Uterine smooth muscle cell (primary cell): ENCODE data around the gene CALML6. TPM values are rescaled to one million over a fixed set of nuclear protein-coding genes. Genes with fewer than 3 reads are reported as not detected.

ENCODE experiments used
- total RNA-seq: library from RNA; depleted of rRNA; stranded (reverse); fragments of >200 nt; gene quantifications from 2 replicates; pipeline ENCODE4 v1.2.3, GENCODE V29; 2014

CALML6 gene, protein sequence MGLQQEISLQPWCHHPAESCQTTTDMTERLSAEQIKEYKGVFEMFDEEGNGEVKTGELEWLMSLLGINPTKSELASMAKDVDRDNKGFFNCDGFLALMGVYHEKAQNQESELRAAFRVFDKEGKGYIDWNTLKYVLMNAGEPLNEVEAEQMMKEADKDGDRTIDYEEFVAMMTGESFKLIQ
- total RNA-seq = 0.22 and 0.25 TPM in 2 replicates

DNA sequence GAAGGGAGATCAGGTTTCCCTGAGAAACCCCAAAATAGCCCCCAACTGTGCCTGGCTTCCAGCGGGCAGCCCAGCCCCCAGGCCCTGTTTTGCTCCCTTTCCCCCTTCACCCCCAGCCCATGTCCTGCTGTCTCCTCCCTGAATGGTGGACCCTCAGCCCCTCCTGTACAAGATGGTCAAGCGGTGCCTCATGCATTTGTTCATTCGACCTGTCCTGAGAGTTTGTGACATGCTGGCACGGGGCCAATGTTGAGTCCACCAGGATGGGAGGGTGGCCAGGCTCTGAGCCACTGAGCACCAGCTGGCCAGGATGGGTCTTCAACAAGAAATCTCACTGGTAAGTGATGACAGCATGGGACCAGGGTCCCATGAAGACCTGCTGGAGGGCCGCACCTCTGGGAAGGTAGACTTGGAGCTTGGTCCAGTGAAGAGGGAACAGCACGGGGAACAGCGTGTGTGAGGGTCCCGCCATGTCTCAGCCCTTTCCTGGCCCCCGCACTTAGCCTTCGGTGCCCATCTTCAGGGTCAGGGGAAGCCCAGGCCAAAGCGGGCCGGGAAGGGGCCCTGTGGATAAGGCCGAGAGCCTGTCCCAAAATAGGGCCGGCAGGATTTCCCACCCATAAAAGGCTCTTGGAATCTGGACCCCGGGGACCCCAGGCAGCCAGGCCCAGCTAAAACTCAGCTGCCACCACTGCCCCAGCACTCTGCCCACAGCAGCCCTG lies at the start of gene CALML6:
TSS of gene CALML6 (plus strand) at position 290 of the 722 bp plus-strand sequence. CDS start at position 311, 21 bp downstream.

DNA sequence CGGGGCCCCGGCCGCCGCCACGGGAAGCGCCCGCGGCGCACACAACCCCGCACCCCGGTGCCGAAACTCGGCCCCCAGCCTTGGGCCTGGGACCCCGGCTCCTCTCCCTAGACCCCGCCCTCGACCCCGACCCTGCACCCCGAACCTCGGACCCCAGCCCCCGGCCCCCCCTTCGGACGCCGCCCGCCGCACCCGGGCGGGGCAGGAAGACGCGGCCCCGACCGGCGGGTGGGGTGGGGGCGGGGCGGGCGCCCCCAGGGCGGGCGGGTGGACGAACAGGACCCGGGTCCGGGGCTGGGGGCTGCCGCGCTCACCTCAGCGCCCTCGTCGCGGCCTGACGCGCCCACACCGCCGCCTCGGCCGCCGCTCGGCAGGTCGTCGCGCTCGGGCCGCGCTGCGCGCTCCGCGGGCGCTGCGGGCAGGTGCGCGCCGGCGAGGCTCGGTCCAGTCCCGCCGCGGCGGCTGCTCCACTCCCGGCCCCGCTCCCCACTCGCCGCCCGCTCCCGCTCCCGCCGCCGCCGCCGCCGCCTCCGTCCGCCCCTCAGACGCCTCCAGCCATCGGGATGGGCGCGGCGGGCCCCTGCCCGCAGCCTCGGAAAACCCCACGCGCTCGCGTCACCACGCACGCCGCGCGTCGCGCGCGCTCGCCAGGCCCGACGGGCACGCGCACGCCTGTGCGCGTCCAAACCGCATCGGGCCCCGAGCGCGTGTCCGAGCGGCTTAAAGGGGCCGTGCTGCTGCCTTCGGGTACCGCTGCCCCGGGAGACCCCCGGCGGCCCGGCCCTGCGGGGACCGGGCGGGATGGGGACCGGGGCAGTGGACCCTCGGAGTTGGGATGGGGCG lies 24.3 kb upstream of the CALML6 start, which contains the start of gene GNB1:
TSS of gene GNB1 (minus strand) at position 582 of the 843 bp plus-strand sequence. CDS start 65,634 bp downstream, outside the sequence.

DNA sequence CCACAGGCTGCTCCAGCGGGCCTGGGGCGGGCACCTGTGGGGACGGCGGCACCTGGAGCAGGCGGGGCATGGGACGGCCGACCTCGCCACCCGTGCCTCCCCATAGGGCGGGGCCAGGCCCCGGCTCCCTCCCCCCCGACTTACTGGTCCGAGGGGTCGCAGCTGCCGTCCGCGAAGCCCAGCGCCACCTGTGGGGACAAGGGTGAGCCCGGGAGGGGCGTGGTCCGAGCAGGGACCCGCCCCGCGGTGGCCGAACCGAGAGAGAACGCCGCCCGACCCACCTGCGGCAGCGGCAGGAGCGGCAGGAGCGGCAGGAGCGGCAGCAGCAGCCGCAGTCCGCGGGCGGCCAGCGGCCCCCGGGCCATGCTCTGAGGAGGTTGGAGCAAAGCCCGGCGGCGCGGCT lies 3.8 kb downstream of the CALML6 start, which contains the start of gene TMEM52:
TSS of gene TMEM52 (minus strand) at position 379 of the 403 bp plus-strand sequence. CDS start at position 365, 14 bp downstream.

Other genes starting within 250 kb of the CALML6 start
- gene SLC35E2B, start 222.5 kb upstream of the CALML6 start, total RNA-seq = 31.8 and 35.4 TPM in 2 replicates
- gene CDK11A, start 190.9 kb upstream of the CALML6 start, total RNA-seq = 12.4 and 15.2 TPM in 2 replicates
- 36.9 and 40.3 TPM in 2 replicates for gene NADK, start 136.8 kb upstream of the CALML6 start, total RNA-seq
- gene GNB1, start 24.2 kb upstream of the CALML6 start, total RNA-seq = 89.1 and 101 TPM in 2 replicates
- gene TMEM52, start 4.0 kb downstream of the CALML6 start, total RNA-seq = 0.11 and 0.25 TPM in 2 replicates
- not detected in 2 replicates for gene CFAP74, start 88.5 kb downstream of the CALML6 start, total RNA-seq
- gene GABRD, start 104.1 kb downstream of the CALML6 start, total RNA-seq = not detected in 2 replicates
- gene PRKCZ, start 135.2 kb downstream of the CALML6 start, total RNA-seq = 8.2 and 14.0 TPM in 2 replicates